Activated CD4-positive, alpha-beta T cell treated with anti-CD3 and anti-CD28 coated beads, Interleukin-2, amount 10 ng/mL, durations not matched to agents 7 days and 5 days (primary cell): ENCODE measurements around the gene MSH2. TPM values are rescaled to one million over a fixed set of nuclear protein-coding genes. Genes with fewer than 3 reads are reported as not detected.

Experiments used
- CTCF ChIA-PET: fragments of 350-600 bp; sonication (Branson Sonifier 250); formaldehyde crosslinking; loops from one replicate; lab custom pipeline; 2021; ENCODE audit warnings: antibody characterized with exemption; lab: Charles Lee
- POLR2A ChIA-PET: fragments of 350-600 bp; sonication (Branson Sonifier 250); formaldehyde crosslinking; loops from one replicate; lab custom pipeline; 2021; ENCODE audit warnings: antibody characterized with exemption; lab: Charles Lee
- DNase-seq: peaks from one replicate; pipeline ENCODE4 v3.0.0-alpha.2; 2020
- H3K27ac Mint-ChIP-seq: one replicate; pipeline ENCODE4 v1.8.0; 2021; ENCODE audit warnings: mild to moderate bottlenecking, moderate library complexity, mixed read lengths
- H3K27me3 Mint-ChIP-seq: one replicate; pipeline ENCODE4 v1.8.0; 2021; ENCODE audit warnings: mixed read lengths
- H3K36me3 Mint-ChIP-seq: one replicate; pipeline ENCODE4 v1.8.0; 2021; ENCODE audit warnings: low read depth, mixed read lengths
- H3K4me1 Mint-ChIP-seq: one replicate; pipeline ENCODE4 v1.8.0; 2021; ENCODE audit warnings: mixed read lengths
- H3K4me3 Mint-ChIP-seq: one replicate; pipeline ENCODE4 v1.8.0; 2021; ENCODE audit warnings: mild to moderate bottlenecking, moderate library complexity, mixed read lengths
- H3K9me3 Mint-ChIP-seq: one replicate; pipeline ENCODE4 v1.8.0; 2021; ENCODE audit warnings: mixed read lengths
- total RNA-seq, 2 experiments: library from RNA; stranded (reverse); gene quantifications; one replicate each; pipeline ENCODE4 v1.2.3, GENCODE V29; 2021

The MSH2 gene
- total RNA-seq, 2 experiments from 2014 or later: 48.0 to 51.8 TPM

DNA sequence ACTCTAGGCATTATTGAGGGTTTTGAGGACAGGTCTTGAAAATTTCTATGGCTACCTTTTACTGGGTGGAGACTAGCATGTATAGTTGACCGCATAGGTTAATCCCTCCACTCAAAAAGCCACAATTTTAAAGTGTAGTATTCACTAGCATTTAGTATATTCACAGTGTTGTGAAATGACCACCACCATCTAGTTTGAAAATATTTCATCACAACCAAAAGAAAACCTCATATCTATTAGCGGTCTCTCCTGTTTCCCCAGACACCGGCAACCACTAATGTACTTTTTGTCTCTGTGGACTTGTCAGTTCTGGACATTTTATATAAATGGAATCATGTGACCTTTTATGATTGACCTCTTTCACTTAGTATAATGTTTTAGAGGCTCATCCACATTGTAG lies 53.9 kb downstream of the MSH2 start:
- no peak overlapping the region for H3K27ac Mint-ChIP-seq
- POLR2A ChIA-PET: no interaction called here
- H3K36me3 Mint-ChIP-seq: peaks cover 49% of the 10 kb centered on the region
- CTCF ChIA-PET: no interaction called here
- no peak overlapping the region for H3K4me3 Mint-ChIP-seq
- peaks cover 15% of the 10 kb centered on the region for H3K4me1 Mint-ChIP-seq
- no peaks in the 10 kb centered on the region for H3K9me3 Mint-ChIP-seq
- DNase-seq: no peak
- H3K27me3 Mint-ChIP-seq: no peaks in the 10 kb centered on the region

DNA sequence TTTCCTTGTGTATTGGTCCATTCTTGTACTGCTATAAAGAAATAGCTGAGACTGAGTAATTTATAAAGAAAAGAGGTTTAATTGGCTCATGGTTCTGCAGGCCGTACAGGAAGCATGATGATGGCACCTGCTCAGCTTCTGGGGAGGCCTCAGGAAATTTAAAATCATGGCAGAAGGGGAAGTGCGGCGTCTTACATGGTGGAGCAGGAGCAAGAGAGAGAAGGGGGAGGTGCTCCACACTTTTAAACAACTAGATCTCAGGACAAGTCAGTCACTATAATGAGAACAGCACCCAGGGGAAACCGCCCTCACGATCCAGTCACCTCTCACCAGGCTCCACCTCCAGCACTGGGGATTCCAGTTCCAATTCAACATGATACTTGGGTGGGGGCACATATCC lies 54.3 kb downstream of the MSH2 start:
- Mint-ChIP-seq H3K4me1 (peaks cover 15% of the 10 kb centered on the region), H3K27me3 (no peaks in the 10 kb centered on the region), H3K36me3 (peaks cover 49% of the 10 kb centered on the region), H3K9me3 (no peaks in the 10 kb centered on the region), H3K4me3 (no peak overlapping the region), H3K27ac (no peak overlapping the region)
- DNase-seq: no peak
- POLR2A ChIA-PET: no interaction called here
- CTCF ChIA-PET: no interaction called here

DNA sequence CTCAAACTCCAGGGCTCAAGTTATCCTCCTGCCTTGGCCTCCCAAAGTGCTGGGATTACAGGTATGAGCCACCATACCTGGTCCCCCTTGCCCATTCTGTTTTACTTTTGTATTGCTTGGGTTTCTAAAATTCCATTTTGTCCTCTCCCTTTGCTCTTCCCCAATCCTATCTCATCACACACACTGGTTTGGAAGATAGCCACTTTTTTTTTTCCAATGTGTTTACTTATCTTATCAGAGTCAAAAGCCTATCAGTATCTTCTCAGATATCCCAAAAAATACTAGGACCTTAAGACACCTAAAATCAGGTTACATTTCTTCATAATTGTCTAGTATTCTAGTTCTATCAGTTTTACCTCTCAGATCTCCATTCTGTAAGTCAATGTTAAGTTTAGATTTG lies 56.1 kb downstream of the MSH2 start:
- POLR2A ChIA-PET: no interaction called here
- CTCF ChIA-PET: no interaction called here
- Mint-ChIP-seq H3K4me1 (peaks cover 15% of the 10 kb centered on the region), H3K27ac (peak overlapping the region; percentile 46), H3K4me3 (no peak overlapping the region), H3K27me3 (no peaks in the 10 kb centered on the region), H3K36me3 (peaks cover 51% of the 10 kb centered on the region), H3K9me3 (no peaks in the 10 kb centered on the region)
- DNase-seq: no peak

DNA sequence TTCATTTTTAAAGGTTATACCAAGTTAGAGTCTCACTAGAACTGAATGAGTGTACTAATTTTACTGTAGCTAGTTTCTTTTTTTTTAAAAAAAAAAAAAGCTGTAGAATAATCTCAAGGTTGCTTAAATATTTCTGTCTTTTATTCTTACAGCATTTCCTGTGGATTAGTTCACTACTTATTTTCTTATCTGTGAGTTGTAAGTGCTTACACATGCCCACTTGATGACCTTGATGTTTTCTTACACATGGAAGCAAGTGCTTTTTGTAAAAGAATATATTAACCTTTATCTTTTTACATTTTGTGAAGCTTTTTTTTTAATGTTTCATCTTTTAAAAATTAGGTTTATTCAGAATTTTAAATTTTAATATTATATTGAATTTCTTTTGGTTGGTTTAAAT lies 57.8 kb downstream of the MSH2 start:
- Mint-ChIP-seq H3K4me1 (peaks cover 15% of the 10 kb centered on the region), H3K27ac (no peak overlapping the region), H3K9me3 (no peaks in the 10 kb centered on the region), H3K4me3 (no peak overlapping the region), H3K36me3 (peaks cover 46% of the 10 kb centered on the region), H3K27me3 (no peaks in the 10 kb centered on the region)
- DNase-seq: no peak
- ChIA-PET POLR2A (interaction anchor here (0.6 kb wide), 1 partner anchor 296 kb away, joined by 5 read pairs; no protein-coding TSS in a partner anchor), CTCF (interaction anchor here (0.6 to 0.9 kb wide), 4 partner anchors 15 to 307 kb away, joined by 3 to 4 read pairs (median 3); no protein-coding TSS in a partner anchor)

DNA sequence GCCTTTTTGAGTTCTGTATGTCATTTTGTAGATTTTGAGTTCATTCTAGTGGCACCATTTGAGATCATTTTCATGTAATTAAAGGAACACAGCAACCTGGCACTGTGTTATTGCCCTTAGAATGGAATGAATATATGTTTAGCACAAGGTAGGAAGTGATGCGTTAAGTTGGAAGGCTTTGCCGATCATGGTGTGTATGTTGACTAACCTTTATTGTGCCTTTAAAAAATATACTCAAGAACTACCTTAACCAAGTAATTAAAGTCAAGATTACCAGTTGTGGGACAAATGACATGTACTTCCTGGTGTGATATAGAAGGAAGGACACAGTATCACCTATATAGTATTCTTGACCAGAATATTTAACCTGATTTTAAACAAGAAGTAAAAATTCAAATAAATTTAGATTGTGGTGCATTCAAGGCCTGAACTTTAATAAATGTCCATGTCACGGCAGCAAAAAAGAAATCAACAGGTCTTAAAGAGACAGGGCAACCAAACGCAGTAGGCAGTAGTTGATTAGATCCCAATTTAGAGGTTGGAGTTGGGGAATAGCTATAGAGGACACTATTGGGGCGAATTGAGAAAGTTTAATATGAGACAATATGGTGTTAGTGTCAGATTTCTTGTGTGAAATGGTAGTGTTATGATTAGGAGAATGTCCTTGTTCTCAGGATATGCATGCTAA lies 68.6 kb downstream of the MSH2 start:
- Mint-ChIP-seq H3K27me3 (no peaks in the 10 kb centered on the region), H3K4me3 (no peak overlapping the region), H3K27ac (no peak overlapping the region), H3K4me1 (no peaks in the 10 kb centered on the region), H3K36me3 (peaks cover 32% of the 10 kb centered on the region), H3K9me3 (no peaks in the 10 kb centered on the region)
- CTCF ChIA-PET: no interaction called here
- DNase-seq: no peak
- POLR2A ChIA-PET: no interaction called here

DNA sequence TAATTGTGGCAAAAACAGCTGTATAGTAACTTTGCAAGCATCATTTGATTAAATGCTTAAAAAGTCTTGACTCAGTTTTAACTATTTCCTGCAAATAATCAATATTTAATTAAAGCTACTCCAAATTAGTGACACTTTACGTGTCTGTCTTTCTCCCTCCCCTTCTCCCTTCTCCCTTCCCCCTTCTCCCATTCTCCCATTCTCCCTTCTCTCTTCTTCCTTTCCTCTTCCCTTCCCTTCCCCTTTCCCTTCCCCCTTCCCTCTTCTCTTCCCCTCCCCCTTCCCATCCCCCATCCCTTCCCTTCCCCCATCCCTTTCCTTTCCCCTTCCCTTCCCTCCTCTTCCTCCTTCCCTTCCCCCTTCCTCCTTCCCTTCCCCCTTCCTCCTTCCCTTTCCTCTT lies 76.9 kb downstream of the MSH2 start:
- POLR2A ChIA-PET: no interaction called here
- CTCF ChIA-PET: no interaction called here
- H3K9me3 Mint-ChIP-seq: no peaks in the 10 kb centered on the region
- H3K4me3 Mint-ChIP-seq: no peak overlapping the region
- H3K27ac Mint-ChIP-seq: no peak overlapping the region
- H3K27me3 Mint-ChIP-seq: no peaks in the 10 kb centered on the region
- DNase-seq: no peak
- H3K36me3 Mint-ChIP-seq: peaks cover 41% of the 10 kb centered on the region
- H3K4me1 Mint-ChIP-seq: no peaks in the 10 kb centered on the region

DNA sequence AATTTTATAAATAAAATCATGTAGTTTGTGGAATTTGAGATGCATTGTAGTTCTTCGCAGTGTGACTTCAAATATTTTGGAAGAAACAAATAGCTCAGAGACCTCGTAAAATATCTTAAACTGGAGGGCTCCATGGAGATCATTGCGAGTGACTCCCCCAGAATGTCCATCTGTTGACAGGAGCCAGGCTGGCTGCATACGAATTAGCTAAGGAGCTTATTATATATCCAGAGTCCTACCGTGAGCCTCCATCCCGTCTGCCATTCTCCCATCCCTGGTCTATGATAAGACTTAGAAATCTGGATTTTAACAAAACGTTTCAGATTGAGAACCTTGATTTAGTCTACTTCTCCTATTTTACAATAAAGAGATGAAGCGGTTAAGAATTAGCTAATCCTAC lies 80.2 kb downstream of the MSH2 start:
- peaks cover 13% of the 10 kb centered on the region for H3K4me1 Mint-ChIP-seq
- H3K36me3 Mint-ChIP-seq: peaks cover 35% of the 10 kb centered on the region
- H3K27me3 Mint-ChIP-seq: no peaks in the 10 kb centered on the region
- no peak overlapping the region for H3K27ac Mint-ChIP-seq
- ChIA-PET POLR2A (interaction anchor here (0.6 kb wide), 1 partner anchor 12 kb away, joined by 4 read pairs; no protein-coding TSS in a partner anchor), CTCF (interaction anchor here (1.2 to 1.7 kb wide), 2 partner anchors 10 to 46 kb away, joined by 3 to 4 read pairs; no protein-coding TSS in a partner anchor)
- no peak for DNase-seq
- no peaks in the 10 kb centered on the region for H3K9me3 Mint-ChIP-seq
- H3K4me3 Mint-ChIP-seq: no peak overlapping the region

DNA sequence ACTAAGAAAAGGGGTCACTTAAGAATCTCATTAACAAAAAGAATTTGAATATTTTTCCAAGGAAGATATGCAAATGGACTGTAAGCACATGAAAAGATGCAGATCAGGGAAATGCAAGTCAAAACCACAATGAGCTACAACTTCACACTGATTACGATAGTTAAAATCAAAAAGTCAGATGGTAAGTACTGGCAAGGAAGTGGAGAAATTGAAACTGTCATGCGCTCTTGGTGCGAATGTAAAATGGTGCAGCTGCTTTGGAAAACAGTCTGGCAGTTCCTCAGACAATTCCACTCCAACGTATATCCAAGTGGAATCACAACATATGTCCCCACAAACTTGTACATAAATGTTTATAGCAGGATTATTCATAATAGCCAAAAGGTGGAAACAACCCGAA lies 81.4 kb downstream of the MSH2 start:
- no peak overlapping the region for H3K27ac Mint-ChIP-seq
- DNase-seq: no peak
- H3K27me3 Mint-ChIP-seq: no peaks in the 10 kb centered on the region
- ChIA-PET CTCF (interaction anchor here (1.1 to 1.7 kb wide), 3 partner anchors 9 to 12 kb away, joined by 3 read pairs; no protein-coding TSS in a partner anchor), POLR2A (no interaction called here)
- no peak overlapping the region for H3K4me3 Mint-ChIP-seq
- no peaks in the 10 kb centered on the region for H3K9me3 Mint-ChIP-seq
- peaks cover 13% of the 10 kb centered on the region for H3K4me1 Mint-ChIP-seq
- H3K36me3 Mint-ChIP-seq: peaks cover 32% of the 10 kb centered on the region

DNA sequence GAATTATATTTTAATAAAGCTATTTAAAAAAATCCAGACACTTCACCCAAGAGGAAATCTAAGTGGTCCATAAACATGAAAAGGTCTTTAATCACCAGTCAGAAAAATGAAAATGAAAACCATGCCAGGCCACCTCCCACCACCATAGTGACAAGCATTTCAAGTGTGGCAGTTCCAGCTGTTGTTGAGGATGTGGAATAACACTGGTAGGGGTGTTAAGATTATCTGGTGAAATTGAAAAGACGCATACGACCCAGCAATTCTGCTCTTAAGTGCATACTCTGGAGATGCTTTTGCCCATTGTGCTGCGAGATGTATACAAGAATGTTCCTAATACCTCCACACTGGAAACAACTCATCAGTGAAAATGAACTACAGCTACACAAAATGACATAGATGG lies 82.2 kb downstream of the MSH2 start:
- ChIA-PET CTCF (interaction anchor here (1.1 to 1.5 kb wide), 2 partner anchors 11 to 13 kb away, joined by 3 read pairs; no protein-coding TSS in a partner anchor), POLR2A (no interaction called here)
- Mint-ChIP-seq H3K27me3 (no peaks in the 10 kb centered on the region), H3K4me3 (no peak overlapping the region), H3K9me3 (no peaks in the 10 kb centered on the region), H3K36me3 (peaks cover 32% of the 10 kb centered on the region), H3K27ac (no peak overlapping the region), H3K4me1 (peaks cover 13% of the 10 kb centered on the region)
- no peak for DNase-seq

DNA sequence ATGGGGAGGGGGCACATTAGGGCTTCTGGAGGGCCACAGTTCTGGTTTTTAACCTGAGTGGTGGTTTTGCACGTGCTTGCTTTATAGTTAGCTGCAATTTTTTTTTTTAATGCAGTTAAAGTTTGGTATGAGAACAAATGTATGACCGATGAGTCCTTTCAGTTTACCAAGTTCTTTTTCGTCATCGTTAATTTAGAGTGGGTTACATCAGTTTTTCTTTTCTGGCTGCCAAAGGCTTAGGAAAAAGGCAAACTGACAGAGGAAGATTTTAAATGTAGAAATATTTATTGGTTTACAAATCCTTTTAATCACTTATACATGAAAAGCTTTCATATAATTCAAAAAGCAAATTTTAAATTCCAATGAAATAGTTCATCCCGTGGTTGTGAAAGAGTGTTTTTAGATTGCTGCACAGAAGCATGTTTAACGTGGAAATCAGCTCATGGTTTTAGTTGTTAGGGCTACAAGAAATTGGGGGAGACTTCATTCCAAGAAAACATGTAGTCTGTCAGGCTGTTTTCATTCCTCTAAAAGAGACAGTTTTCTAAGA lies 82.9 kb downstream of the MSH2 start:
- Mint-ChIP-seq H3K4me3 (no peak overlapping the region), H3K27me3 (no peaks in the 10 kb centered on the region), H3K27ac (no peak overlapping the region), H3K36me3 (peaks cover 31% of the 10 kb centered on the region), H3K4me1 (peaks cover 13% of the 10 kb centered on the region), H3K9me3 (no peaks in the 10 kb centered on the region)
- DNase-seq: no peak
- ChIA-PET POLR2A (no interaction called here), CTCF (interaction anchor here (1.5 kb wide), 1 partner anchor 12 kb away, joined by 3 read pairs; no protein-coding TSS in a partner anchor)

DNA sequence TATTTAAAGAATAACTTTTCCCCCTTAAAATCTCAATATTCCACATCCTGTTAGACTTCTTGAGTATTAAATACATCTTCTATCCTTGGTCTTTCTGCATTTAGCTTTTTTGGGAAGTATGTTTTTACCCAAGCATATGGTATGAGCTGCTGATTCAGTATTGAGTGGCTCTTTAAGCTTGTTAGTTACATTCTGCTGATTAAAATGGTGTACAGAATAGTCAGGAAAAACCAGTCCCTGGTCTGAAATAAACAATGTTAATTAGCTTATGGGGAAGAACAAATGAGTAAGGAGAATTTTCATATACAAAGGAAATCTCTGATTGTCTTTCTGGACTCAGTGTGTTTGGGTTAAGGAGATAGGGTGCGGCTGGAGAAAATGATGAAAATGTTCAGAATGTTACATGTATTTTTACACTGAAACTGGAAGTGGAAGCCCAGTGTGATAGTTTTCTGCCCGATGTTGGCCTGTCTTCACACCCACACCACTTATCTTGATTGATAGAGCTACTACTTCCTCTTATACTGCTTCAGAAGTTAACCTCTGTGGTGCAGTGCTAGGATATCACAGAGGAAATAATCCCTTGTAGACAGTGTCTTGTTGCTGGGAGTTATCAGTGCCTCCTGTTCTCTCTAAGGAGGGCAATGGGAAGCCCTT lies 84.0 kb downstream of the MSH2 start:
- H3K36me3 Mint-ChIP-seq: peaks cover 27% of the 10 kb centered on the region
- DNase-seq: no peak
- no peaks in the 10 kb centered on the region for H3K9me3 Mint-ChIP-seq
- POLR2A ChIA-PET: no interaction called here
- H3K4me1 Mint-ChIP-seq: peaks cover 13% of the 10 kb centered on the region
- CTCF ChIA-PET: interaction anchor here (0.5 to 0.6 kb wide), 2 partner anchors 184 to 597 kb away, joined by 3 read pairs; no protein-coding TSS in a partner anchor
- H3K27ac Mint-ChIP-seq: no peak overlapping the region
- no peak overlapping the region for H3K4me3 Mint-ChIP-seq
- H3K27me3 Mint-ChIP-seq: no peaks in the 10 kb centered on the region

DNA sequence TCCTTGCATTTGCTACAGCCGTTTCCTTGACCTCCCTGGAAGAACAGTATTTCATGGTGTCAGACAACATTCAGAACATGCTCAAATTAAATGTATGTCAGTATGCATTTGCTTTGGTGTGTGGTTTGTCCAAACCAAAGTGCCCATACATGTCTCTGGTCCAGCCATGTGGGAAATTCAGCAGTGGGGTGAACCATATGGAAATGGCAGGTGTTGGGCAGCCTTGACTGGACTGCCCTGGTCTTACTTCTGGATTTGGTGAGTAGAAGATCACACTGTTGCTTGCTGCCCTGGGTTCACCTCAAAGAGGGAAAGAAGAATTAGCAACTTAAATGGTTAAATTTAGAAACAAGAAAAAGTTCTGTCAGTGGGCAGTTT lies 84.5 kb downstream of the MSH2 start:
- Mint-ChIP-seq H3K27me3 (no peaks in the 10 kb centered on the region), H3K36me3 (peaks cover 27% of the 10 kb centered on the region), H3K27ac (no peak overlapping the region), H3K9me3 (no peaks in the 10 kb centered on the region), H3K4me3 (no peak overlapping the region), H3K4me1 (peaks cover 13% of the 10 kb centered on the region)
- ChIA-PET POLR2A (no interaction called here), CTCF (no interaction called here)
- DNase-seq: no peak
